ENCODE results near the gene PPFIA2. TPM values are rescaled to one million over a fixed set of nuclear protein-coding genes. Genes with fewer than 3 reads are reported as not detected.

The PPFIA2 gene
- total RNA-seq, 1 experiment from 2014 or later = not detected

DNA sequence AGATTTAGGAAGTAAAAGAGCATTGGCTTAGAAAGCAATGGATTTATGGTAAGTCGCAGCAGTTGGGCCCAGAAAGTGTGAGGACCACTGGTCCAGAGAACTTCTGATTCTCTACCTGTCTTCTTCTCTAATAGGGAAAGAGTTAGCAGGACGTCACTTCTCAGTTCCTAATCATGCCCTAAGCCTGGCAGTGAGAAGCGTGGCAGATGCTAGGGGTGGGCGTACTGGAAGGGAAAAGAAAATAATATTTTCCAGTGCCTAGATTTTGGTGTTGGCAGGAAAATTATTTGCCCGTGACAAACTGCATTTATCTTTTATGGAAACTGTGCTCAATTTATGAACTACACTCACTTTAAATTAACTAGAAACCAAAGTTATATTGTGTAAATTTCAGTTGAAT lies 212.3 kb downstream of the PPFIA2 start:
- no peak for DNase-seq
- ChIA-PET POLR2A (no interaction called here), CTCF (no interaction called here)
- no peaks in the 10 kb centered on the region for H3K4me1 ChIP-seq
- H3K9me3 ChIP-seq = no peaks in the 10 kb centered on the region
- Mint-ChIP-seq H3K9me3 (ENCODE audit: unreplicated experiment) (no peaks in the 10 kb centered on the region), H3K4me1 (ENCODE audit: low read depth, unreplicated experiment) (no peaks in the 10 kb centered on the region), H3K36me3 (ENCODE audit: insufficient read depth, unreplicated experiment) (no peaks in the 10 kb centered on the region), H3K27me3 (ENCODE audit: insufficient read depth, unreplicated experiment) (peaks cover 4% of the 10 kb centered on the region), H3K27ac (ENCODE audit: unreplicated experiment) (no peak overlapping the region), H3K4me3 (ENCODE audit: unreplicated experiment) (no peak overlapping the region)
- no peaks in the 10 kb centered on the region for H3K36me3 ChIP-seq (ENCODE audit: control insufficient read depth, insufficient read depth, low read length)
- BruUV-seq (replicated peaks) = no TSS peak
- intact Hi-C loops (cut with micrococcal nuclease; ENCODE audit: unreplicated experiment) = no loop called here
- H3K27me3 ChIP-seq (replicated peaks; ENCODE audit: control insufficient read depth, insufficient read depth, low read length) = no peaks in the 10 kb centered on the region
- TF ChIP-seq, protein P1, sequence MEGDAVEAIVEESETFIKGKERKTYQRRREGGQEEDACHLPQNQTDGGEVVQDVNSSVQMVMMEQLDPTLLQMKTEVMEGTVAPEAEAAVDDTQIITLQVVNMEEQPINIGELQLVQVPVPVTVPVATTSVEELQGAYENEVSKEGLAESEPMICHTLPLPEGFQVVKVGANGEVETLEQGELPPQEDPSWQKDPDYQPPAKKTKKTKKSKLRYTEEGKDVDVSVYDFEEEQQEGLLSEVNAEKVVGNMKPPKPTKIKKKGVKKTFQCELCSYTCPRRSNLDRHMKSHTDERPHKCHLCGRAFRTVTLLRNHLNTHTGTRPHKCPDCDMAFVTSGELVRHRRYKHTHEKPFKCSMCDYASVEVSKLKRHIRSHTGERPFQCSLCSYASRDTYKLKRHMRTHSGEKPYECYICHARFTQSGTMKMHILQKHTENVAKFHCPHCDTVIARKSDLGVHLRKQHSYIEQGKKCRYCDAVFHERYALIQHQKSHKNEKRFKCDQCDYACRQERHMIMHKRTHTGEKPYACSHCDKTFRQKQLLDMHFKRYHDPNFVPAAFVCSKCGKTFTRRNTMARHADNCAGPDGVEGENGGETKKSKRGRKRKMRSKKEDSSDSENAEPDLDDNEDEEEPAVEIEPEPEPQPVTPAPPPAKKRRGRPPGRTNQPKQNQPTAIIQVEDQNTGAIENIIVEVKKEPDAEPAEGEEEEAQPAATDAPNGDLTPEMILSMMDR (IDR thresholded peaks at IDR 0.05; ENCODE audit: insufficient read depth in 1 of 2, low read depth in 1 of 2, low read length in 1 of 2, severe bottlenecking in 1 of 2, unreplicated experiment in 1 of 2) = no peak
- H3K4me3 ChIP-seq (ENCODE audit: low read depth, low read length) = no peak overlapping the region

- Mint-ChIP-seq H3K27me3 (ENCODE audit: insufficient read depth, unreplicated experiment) (peaks cover 7% of the 10 kb centered on the region), H3K36me3 (ENCODE audit: insufficient read depth, unreplicated experiment) (no peaks in the 10 kb centered on the region), H3K27ac (ENCODE audit: unreplicated experiment) (no peak overlapping the region), H3K4me1 (ENCODE audit: low read depth, unreplicated experiment) (no peaks in the 10 kb centered on the region), H3K9me3 (ENCODE audit: unreplicated experiment) (no peaks in the 10 kb centered on the region), H3K4me3 (ENCODE audit: unreplicated experiment) (no peak overlapping the region)
- ChIA-PET POLR2A (no interaction called here), CTCF (no interaction called here)
- no TSS peak for BruUV-seq (replicated peaks)
- no peak overlapping the region for H3K4me3 ChIP-seq (ENCODE audit: low read depth, low read length)
- TF ChIP-seq, protein P1 (IDR thresholded peaks at IDR 0.05; ENCODE audit: insufficient read depth in 1 of 2, low read depth in 1 of 2, low read length in 1 of 2, severe bottlenecking in 1 of 2, unreplicated experiment in 1 of 2) = no peak
- no peaks in the 10 kb centered on the region for H3K9me3 ChIP-seq
- intact Hi-C loops (cut with micrococcal nuclease; ENCODE audit: unreplicated experiment) = no loop called here
- H3K36me3 ChIP-seq (ENCODE audit: control insufficient read depth, insufficient read depth, low read length) = no peaks in the 10 kb centered on the region
- no peaks in the 10 kb centered on the region for H3K27me3 ChIP-seq (replicated peaks; ENCODE audit: control insufficient read depth, insufficient read depth, low read length)
- no peaks in the 10 kb centered on the region for H3K4me1 ChIP-seq
- DNase-seq = no peak
These were observed 215.5 kb downstream of the PPFIA2 start for GRCh38 chr12:81543621-81544139.

DNA sequence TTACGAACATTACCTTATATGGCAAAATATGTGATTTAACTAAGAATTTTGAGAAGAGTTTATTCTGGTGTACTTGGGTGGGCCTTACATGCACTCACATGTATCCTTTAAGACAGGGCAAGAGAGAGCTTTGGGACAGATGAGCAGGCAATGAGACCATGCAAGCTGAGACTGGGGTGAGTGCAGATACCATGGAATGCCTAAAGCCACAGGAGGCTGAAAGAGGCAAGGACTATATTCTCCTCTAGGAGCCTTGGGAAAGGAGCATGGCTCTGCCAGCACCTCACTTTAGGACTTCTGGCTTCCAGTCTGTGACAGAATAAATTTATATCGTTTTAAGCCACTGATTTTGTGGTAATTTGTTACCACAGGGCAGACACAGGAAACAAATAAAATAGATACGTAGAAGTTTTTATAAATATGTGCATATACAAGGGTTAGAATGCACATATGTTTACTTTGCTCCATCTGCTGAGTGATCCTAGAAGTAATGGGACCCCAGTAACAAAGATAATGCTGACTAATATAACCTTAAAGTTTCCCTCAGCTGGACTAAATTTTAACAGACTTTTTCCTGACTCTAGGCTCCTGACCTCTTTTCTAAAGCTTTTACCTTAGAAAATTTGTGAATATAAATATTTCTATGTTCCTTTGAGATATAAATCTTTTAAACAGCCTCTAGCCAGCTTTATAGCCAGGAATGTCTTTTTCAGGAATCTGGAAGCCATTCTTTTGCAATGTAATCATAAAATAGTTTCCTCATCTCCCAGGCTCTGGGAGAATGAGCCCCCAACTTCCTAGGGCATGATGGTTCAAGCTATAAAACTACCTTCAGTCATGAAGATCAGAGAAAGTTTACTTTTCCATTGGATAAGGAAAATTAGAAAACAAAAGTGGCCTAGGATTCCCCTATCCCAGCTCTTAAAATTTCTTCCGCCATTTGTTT lies 216.8 kb downstream of the PPFIA2 start:
- ChIA-PET POLR2A (no interaction called here), CTCF (no interaction called here)
- Mint-ChIP-seq H3K36me3 (ENCODE audit: insufficient read depth, unreplicated experiment) (no peaks in the 10 kb centered on the region), H3K27ac (ENCODE audit: unreplicated experiment) (no peak overlapping the region), H3K9me3 (ENCODE audit: unreplicated experiment) (no peaks in the 10 kb centered on the region), H3K4me3 (ENCODE audit: unreplicated experiment) (no peak overlapping the region), H3K27me3 (ENCODE audit: insufficient read depth, unreplicated experiment) (peaks cover 7% of the 10 kb centered on the region), H3K4me1 (ENCODE audit: low read depth, unreplicated experiment) (no peaks in the 10 kb centered on the region)
- no peaks in the 10 kb centered on the region for H3K4me1 ChIP-seq
- H3K27me3 ChIP-seq (replicated peaks; ENCODE audit: control insufficient read depth, insufficient read depth, low read length) = no peaks in the 10 kb centered on the region
- H3K4me3 ChIP-seq (ENCODE audit: low read depth, low read length) = no peak overlapping the region
- TF ChIP-seq, protein P1 (IDR thresholded peaks at IDR 0.05; ENCODE audit: insufficient read depth in 1 of 2, low read depth in 1 of 2, low read length in 1 of 2, severe bottlenecking in 1 of 2, unreplicated experiment in 1 of 2) = no peak
- no peaks in the 10 kb centered on the region for H3K36me3 ChIP-seq (ENCODE audit: control insufficient read depth, insufficient read depth, low read length)
- intact Hi-C loops (cut with micrococcal nuclease; ENCODE audit: unreplicated experiment) = no loop called here
- H3K9me3 ChIP-seq = no peaks in the 10 kb centered on the region
- no peak for DNase-seq
- no TSS peak for BruUV-seq (replicated peaks)
